ACC112 (cell line): ENCODE measurements around the gene CEP192.
"Not testable (repeated sequence)": the region's sequence is repeated elsewhere in the genome, so short reads cannot be mapped to it uniquely, and the experiment has no call there.

Experiments
- H2AFZ ChIP-seq: fragments of 200-600 bp; sonication (generic); one replicate; pipeline ENCODE4 v1.6.0; 2017; ENCODE audit warnings: antibody characterized with exemption, low read length; ENCODE audit not compliant: unreplicated experiment
- H3K27ac ChIP-seq: fragments of 200-600 bp; sonication (generic); 2 replicates; pipeline ENCODE4 v1.5.1; 2014; ENCODE audit warnings: low read depth, mild to moderate bottlenecking, antibody characterized with exemption, low read length, moderate library complexity
- H3K27me3 ChIP-seq: fragments of 200-600 bp; sonication (generic); 2 replicates; pipeline ENCODE4 v1.6.1; 2014; ENCODE audit warnings: mild to moderate bottlenecking, antibody characterized with exemption, low read length, moderate library complexity, mixed read lengths; ENCODE audit not compliant: insufficient read depth
- H3K36me3 ChIP-seq: fragments of 200-600 bp; sonication (generic); 2 replicates; pipeline ENCODE4 v1.6.1; 2016; ENCODE audit warnings: mild to moderate bottlenecking, antibody characterized with exemption, low read length, moderate library complexity, mixed read lengths; ENCODE audit not compliant: insufficient read depth
- H3K4me1 ChIP-seq: fragments of 200-600 bp; sonication (generic); one replicate; pipeline ENCODE4 v1.6.1; 2016; ENCODE audit warnings: low read length, mixed read lengths; ENCODE audit not compliant: insufficient read depth, unreplicated experiment, control insufficient read depth
- H3K4me3 ChIP-seq: fragments of 200-600 bp; sonication (generic); 2 replicates; pipeline ENCODE4 v1.5.1; 2014; ENCODE audit warnings: mild to moderate bottlenecking, low read depth, low read length
- H3K79me2 ChIP-seq: fragments of 200-600 bp; sonication (generic); one replicate; pipeline ENCODE4 v1.6.0; 2016; ENCODE audit warnings: low read length; ENCODE audit not compliant: control insufficient read depth, unreplicated experiment, insufficient read depth

CEP192 gene

DNA sequence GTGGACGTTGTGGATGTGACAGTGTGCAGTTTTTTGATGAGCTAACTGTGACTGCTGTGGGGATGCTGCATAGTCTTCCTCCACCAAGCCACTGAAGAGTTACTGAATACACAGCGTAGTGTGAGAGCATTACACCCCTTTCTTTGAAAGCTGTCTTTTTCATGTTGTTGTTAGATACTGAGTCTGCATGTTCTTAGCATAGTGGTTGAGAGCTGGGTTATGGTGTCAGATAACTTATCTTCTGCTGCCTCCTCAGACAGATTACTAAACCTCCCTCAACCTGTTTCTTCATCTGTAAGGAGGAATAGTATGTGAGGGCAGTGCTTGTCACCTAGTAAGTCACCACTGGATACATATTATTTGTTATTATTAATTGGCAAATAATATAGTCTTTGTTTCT lies 63.2 kb downstream of the CEP192 start:
- no peak overlapping the region for H2AFZ ChIP-seq
- no peaks in the 10 kb centered on the region for H3K27me3 ChIP-seq
- H3K27ac ChIP-seq = no peak overlapping the region
- H3K79me2 ChIP-seq = no peaks in the 10 kb centered on the region
- no peaks in the 10 kb centered on the region for H3K4me1 ChIP-seq
- H3K36me3 ChIP-seq = peaks cover 46% of the 10 kb centered on the region
- H3K4me3 ChIP-seq = no peak overlapping the region

DNA sequence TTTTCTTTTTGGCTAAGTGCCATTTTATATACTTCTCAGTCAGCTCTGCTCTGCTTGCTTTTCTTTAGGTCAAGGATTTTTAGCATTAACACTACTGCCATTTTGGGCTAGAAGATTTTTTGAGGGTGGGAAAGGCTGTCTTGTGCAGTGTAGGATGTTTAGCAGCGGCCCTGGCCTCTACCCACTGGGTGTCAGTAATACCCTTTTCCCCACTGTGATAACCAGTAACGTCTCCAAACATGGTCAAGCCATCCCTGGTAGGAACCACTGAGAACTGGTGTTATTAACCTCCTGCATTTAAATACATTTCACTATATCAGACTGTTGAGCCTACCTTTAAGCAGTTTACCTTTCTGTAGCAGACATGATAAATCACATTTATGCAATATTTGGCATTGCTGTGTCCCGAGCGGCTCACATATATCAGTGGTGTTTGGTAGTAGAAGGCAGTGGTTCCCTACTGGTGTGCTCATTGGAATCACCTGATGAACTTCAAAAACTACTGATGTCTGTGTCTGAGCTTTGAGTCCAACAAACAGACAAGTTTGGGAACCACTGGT lies 70.5 kb downstream of the CEP192 start:
- H3K4me1 ChIP-seq = no peaks in the 10 kb centered on the region
- no peaks in the 10 kb centered on the region for H3K79me2 ChIP-seq
- no peak overlapping the region for H3K27ac ChIP-seq
- peaks cover 41% of the 10 kb centered on the region for H3K36me3 ChIP-seq
- no peaks in the 10 kb centered on the region for H3K27me3 ChIP-seq
- H3K4me3 ChIP-seq = no peak overlapping the region
- H2AFZ ChIP-seq = no peak overlapping the region

DNA sequence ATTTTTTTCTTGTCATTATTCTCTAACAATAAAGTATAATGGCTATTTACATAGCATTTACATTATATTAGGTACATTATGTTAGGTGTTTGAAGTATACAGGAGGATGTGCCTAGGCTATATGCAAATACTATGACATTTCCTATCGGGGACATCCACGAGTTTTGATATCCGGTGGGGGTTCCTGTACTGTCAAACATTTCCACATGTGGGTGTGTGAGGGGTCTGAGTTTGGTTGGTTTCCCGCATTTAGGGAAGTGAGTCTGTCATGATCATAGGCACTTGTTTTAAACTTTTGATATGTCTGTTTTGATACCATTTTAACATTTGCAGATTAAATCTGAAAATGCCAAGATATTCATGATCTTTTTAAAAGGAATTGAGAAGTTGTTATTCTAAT lies 76.0 kb downstream of the CEP192 start:
- H3K27ac ChIP-seq = no peak overlapping the region
- no peaks in the 10 kb centered on the region for H3K27me3 ChIP-seq
- no peak overlapping the region for H3K4me3 ChIP-seq
- H2AFZ ChIP-seq = no peak overlapping the region
- H3K36me3 ChIP-seq = peaks cover 50% of the 10 kb centered on the region
- H3K4me1 ChIP-seq = no peaks in the 10 kb centered on the region
- no peaks in the 10 kb centered on the region for H3K79me2 ChIP-seq

DNA sequence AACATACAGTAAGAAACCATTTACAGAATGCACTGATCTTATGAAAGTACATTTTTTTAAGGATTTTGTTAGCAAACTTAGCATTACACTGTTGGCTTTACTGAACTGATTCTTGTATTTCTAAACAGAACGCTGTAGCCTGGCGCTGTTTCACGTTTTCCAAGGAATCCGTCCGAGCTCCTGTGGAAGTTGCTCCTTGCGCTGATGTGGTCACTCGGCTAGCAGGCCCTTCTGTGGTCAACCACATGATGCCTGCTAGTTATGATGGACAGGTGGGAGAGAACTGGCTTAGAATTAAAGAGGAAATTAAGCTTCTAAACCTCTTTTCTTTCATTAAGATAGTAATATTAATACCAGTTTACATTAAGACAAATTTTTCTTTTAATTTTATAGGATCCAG lies 76.8 kb downstream of the CEP192 start:
- Histone ChIP-seq H3K4me1 (no peaks in the 10 kb centered on the region), H3K27ac (no peak overlapping the region), H2AFZ (no peak overlapping the region), H3K36me3 (peaks cover 54% of the 10 kb centered on the region), H3K4me3 (no peak overlapping the region), H3K79me2 (no peaks in the 10 kb centered on the region), H3K27me3 (no peaks in the 10 kb centered on the region)

DNA sequence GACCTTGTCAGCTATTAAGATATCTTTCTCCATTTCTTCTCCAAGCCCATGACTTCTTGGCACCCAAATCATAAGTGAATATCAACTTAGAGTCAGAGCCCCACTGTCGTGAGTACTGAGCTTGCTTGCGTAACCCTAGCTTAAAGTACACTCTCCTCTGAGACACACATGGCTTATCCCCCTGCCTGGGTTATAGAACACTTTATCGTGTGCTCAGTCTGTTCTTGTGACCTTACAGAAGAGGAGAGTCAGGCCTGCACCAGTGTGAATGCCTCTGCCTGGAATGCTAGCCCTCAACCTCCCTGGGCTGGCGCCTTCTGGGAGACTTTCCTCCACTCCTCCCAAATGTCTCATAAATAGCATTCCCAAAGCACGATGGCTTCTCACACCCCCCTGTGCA lies 79.3 kb downstream of the CEP192 start:
- H3K27me3 ChIP-seq = no peaks in the 10 kb centered on the region
- H2AFZ ChIP-seq = no peak overlapping the region
- no peak overlapping the region for H3K27ac ChIP-seq
- no peak overlapping the region for H3K4me3 ChIP-seq
- H3K36me3 ChIP-seq = peaks cover 61% of the 10 kb centered on the region
- no peaks in the 10 kb centered on the region for H3K4me1 ChIP-seq
- H3K79me2 ChIP-seq = no peaks in the 10 kb centered on the region

DNA sequence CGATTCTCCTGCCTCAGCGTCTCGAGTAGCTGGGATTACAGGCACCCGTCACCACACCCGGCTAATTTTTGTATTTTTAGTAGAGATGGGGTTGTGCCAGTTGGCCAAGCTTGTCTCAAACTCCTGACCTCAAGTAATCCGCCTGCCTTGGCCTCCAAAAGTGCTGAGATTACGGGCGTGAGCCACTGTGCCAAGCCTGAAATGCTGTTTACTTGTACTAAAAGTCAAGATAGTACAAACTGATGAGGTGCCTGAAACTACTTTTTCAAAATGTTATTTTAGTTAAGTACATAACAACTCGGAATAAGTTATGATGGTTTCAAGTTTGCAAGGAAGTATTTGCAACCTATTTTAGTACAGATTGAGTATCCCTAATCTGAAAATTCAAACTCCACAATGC lies 85.7 kb downstream of the CEP192 start:
- Histone ChIP-seq H3K27ac (no peak overlapping the region), H2AFZ (no peak overlapping the region), H3K4me3 (no peak overlapping the region), H3K27me3 (no peaks in the 10 kb centered on the region), H3K36me3 (peaks cover 23% of the 10 kb centered on the region), H3K4me1 (no peaks in the 10 kb centered on the region), H3K79me2 (no peaks in the 10 kb centered on the region)

DNA sequence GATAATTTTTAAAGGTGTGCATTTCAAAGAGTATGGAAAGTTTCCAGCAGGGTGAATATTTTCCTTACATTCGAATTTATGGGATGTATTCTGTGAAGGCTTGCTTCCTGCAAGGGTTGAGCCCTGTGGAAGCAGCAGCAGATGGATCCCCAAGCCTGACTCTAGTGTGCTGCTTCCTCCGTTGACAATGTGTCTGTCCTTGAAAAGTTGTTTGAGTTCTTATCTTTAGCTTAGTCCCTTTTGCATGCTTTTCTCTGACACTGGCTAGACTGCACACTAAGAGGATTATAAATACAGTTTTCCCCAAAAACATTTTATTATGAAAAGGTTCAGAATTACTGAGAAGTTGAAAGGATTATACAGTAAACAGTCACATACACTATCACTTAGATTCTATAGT lies 86.3 kb downstream of the CEP192 start:
- H3K36me3 ChIP-seq = peaks cover 17% of the 10 kb centered on the region
- H3K27me3 ChIP-seq = no peaks in the 10 kb centered on the region
- H3K4me3 ChIP-seq = no peak overlapping the region
- H3K79me2 ChIP-seq = no peaks in the 10 kb centered on the region
- H3K4me1 ChIP-seq = no peaks in the 10 kb centered on the region
- H3K27ac ChIP-seq = no peak overlapping the region
- H2AFZ ChIP-seq = no peak overlapping the region

DNA sequence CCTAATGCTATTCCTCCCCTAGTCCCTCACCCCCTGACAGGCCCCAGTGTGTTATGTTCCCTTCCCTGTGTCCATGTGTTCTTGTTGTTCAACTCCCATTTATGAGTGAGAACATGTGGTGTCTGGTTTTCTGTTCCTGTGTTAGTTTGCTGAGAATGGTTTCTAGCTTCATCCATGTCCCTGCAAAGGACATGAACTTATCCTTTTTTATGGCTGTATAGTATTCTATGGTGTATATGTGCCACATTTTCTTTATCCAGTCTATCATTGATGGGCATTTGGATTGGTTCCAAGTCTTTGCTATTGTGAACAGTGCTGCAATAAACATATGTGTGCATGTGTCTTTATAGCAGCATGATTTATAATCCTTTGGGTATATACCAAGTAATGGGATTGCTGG lies 86.9 kb downstream of the CEP192 start:
- H3K27ac ChIP-seq, H3K27me3 ChIP-seq, H3K4me3 ChIP-seq, H3K4me1 ChIP-seq, H3K79me2 ChIP-seq, H2AFZ ChIP-seq: not testable (repeated sequence)
- H3K36me3 ChIP-seq = peaks cover 11% of the 10 kb centered on the region

DNA sequence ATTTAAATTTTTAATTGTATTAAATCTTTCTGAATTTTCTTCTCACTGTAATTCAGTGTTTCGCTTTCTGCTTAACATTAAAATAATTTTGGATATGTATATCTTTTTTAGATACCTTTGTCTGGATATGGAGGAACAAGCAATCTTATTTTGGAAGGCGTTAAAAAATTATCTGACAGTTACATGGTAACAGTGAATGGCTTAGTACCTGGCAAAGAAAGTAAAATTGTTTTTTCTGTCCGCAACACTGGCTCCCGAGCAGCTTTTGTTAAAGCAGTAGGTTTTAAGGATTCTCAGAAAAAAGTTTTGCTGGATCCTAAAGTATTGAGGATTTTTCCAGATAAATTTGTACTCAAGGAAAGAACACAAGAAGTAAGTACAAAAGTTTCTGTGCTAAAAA lies 95.7 kb downstream of the CEP192 start:
- no peaks in the 10 kb centered on the region for H3K4me1 ChIP-seq
- no peaks in the 10 kb centered on the region for H3K27me3 ChIP-seq
- H3K79me2 ChIP-seq = no peaks in the 10 kb centered on the region
- H3K4me3 ChIP-seq = no peak overlapping the region
- peaks cover 7% of the 10 kb centered on the region; the same call in 1 of the 2 replicates for H3K36me3 ChIP-seq
- H2AFZ ChIP-seq = no peak overlapping the region
- no peak overlapping the region for H3K27ac ChIP-seq

DNA sequence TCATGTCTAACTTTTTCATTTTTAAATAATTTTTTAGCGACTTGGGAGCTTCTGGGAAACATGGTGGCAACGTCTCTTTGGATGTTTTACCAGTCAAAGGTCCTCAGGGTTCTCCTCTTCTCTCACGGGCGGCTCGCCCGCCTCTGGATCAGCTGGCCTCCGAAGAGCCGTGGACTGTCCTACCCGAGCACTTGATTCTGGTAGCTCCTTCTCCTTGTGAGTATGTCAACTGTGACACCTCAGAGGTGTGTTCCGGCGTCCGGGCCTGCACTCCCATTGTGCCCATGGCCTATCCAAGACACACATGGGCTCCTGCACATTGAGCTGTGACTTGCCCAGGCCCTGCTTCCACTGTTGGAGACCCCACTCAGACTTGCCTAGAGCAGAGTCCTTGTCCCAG lies 104.3 kb downstream of the CEP192 start:
- Histone ChIP-seq H3K27ac (no peak overlapping the region), H3K79me2 (no peaks in the 10 kb centered on the region), H3K4me1 (no peaks in the 10 kb centered on the region), H2AFZ (no peak overlapping the region), H3K36me3 (peaks cover 28% of the 10 kb centered on the region), H3K27me3 (no peaks in the 10 kb centered on the region), H3K4me3 (no peak overlapping the region)

DNA sequence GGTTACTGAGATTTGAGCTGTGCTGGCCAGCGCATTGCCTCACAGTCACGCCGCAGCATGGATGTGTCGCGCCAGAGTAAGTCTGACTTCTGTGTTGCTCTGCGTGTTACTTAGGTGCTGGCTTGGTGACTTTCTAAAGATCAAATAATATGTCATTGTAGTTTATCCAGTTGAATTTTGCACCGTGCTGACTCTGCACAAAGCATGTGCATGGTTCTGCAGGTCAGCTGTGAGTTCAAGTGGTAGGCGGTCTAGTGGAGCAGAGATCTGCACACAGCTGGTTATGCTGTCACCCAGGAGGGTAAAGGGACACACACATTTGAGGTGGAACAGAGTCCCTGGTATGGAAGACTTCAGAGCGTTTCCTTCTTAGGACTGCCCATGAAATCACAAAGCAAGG lies 105.1 kb downstream of the CEP192 start:
- Histone ChIP-seq H3K27me3 (no peaks in the 10 kb centered on the region), H3K4me3 (no peak overlapping the region), H3K36me3 (peaks cover 35% of the 10 kb centered on the region), H3K27ac (no peak overlapping the region), H3K79me2 (no peaks in the 10 kb centered on the region), H2AFZ (no peak overlapping the region), H3K4me1 (no peaks in the 10 kb centered on the region)
